ENCODE measurements around the gene MSI2. TPM values are rescaled to one million over a fixed set of nuclear protein-coding genes. Genes with fewer than 3 reads are reported as not detected.

MSI2 gene
- total and polyA plus RNA-seq, 2 experiments from 2014 or later = 18.9 to 41.8 TPM

DNA sequence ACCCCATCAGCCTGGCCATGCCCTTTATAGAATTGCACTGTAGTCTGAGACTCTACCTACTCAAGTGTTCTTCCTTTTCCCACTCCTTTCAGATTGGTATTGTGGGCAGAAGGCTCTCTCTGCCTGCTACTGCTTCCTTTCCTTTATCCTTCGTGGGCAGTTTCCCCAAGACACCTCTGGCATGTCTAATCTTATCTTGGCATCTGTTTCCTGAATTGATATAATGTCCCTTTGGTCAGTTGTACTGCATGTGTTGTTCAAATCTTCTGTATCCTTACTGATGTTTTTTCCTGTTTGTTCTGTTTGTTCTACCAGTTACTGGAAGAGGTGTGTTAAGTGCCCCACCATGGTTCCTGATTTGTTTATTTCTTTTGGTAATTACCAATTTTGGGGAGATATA, 29.5 kb upstream of the MSI2 start:
- H3F3A ChIP-seq (replicated peaks; ENCODE audit: low read depth) = no peaks in the 10 kb centered on the region
- no peaks in the 10 kb centered on the region for H3K79me2 ChIP-seq (replicated peaks; ENCODE audit: insufficient read depth)
- H2AFZ ChIP-seq = no peak overlapping the region
- H3K27me3 ChIP-seq (ENCODE audit: insufficient read depth) = no peaks in the 10 kb centered on the region
- Mint-ChIP-seq H3K36me3 (ENCODE audit: low read depth) (no peaks in the 10 kb centered on the region; the same call in 2 of the 3 replicates), H3K9me3 (peaks cover 5% of the 10 kb centered on the region), H3K4me3 (no peak overlapping the region), H3K4me1 (no peaks in the 10 kb centered on the region), H3K27ac (no peak overlapping the region), H3K27me3 (ENCODE audit: insufficient read depth, low read depth, poor library complexity) (no peaks in the 10 kb centered on the region)
- H3K9me2 ChIP-seq (ENCODE audit: insufficient read depth) = no peaks in the 10 kb centered on the region
- H3K36me3 ChIP-seq (ENCODE audit: insufficient read depth) = peaks cover 3% of the 10 kb centered on the region; the same call in 1 of the 2 replicates
- no peak for DNase-seq (ENCODE audit: low spot score)
- H3K4me1 ChIP-seq (ENCODE audit: insufficient read depth) = no peaks in the 10 kb centered on the region
- no peak for ATAC-seq
- H3K4me3 ChIP-seq = no peak overlapping the region
- no peak overlapping the region for H3K27ac ChIP-seq (ENCODE audit: low read depth)
- no peak overlapping the region for H3K4me2 ChIP-seq
- TF ChIP-seq NANOG (IDR thresholded peaks at IDR 0.05; ENCODE audit: borderline replicate concordance) (no peak), EZH2 (IDR thresholded peaks at IDR 0.05; ENCODE audit: low read depth, unreplicated experiment) (no peak), STAT1 (IDR thresholded peaks at IDR 0.05; ENCODE audit: unreplicated experiment) (no peak), POLR2AphosphoS5 (IDR thresholded peaks at IDR 0.05; ENCODE audit: low read depth) (no peak), CREB1 (CRISPR knock-in tag; IDR thresholded peaks at IDR 0.05; ENCODE audit: low read depth) (no peak), ZNF331 (CRISPR knock-in tag; IDR thresholded peaks at IDR 0.05; ENCODE audit: low read depth) (no peak)
- TF ChIP-seq, protein P1, sequence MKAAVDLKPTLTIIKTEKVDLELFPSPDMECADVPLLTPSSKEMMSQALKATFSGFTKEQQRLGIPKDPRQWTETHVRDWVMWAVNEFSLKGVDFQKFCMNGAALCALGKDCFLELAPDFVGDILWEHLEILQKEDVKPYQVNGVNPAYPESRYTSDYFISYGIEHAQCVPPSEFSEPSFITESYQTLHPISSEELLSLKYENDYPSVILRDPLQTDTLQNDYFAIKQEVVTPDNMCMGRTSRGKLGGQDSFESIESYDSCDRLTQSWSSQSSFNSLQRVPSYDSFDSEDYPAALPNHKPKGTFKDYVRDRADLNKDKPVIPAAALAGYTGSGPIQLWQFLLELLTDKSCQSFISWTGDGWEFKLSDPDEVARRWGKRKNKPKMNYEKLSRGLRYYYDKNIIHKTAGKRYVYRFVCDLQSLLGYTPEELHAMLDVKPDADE (IDR thresholded peaks at IDR 0.05) = no peak
- TF ChIP-seq, protein P2, sequence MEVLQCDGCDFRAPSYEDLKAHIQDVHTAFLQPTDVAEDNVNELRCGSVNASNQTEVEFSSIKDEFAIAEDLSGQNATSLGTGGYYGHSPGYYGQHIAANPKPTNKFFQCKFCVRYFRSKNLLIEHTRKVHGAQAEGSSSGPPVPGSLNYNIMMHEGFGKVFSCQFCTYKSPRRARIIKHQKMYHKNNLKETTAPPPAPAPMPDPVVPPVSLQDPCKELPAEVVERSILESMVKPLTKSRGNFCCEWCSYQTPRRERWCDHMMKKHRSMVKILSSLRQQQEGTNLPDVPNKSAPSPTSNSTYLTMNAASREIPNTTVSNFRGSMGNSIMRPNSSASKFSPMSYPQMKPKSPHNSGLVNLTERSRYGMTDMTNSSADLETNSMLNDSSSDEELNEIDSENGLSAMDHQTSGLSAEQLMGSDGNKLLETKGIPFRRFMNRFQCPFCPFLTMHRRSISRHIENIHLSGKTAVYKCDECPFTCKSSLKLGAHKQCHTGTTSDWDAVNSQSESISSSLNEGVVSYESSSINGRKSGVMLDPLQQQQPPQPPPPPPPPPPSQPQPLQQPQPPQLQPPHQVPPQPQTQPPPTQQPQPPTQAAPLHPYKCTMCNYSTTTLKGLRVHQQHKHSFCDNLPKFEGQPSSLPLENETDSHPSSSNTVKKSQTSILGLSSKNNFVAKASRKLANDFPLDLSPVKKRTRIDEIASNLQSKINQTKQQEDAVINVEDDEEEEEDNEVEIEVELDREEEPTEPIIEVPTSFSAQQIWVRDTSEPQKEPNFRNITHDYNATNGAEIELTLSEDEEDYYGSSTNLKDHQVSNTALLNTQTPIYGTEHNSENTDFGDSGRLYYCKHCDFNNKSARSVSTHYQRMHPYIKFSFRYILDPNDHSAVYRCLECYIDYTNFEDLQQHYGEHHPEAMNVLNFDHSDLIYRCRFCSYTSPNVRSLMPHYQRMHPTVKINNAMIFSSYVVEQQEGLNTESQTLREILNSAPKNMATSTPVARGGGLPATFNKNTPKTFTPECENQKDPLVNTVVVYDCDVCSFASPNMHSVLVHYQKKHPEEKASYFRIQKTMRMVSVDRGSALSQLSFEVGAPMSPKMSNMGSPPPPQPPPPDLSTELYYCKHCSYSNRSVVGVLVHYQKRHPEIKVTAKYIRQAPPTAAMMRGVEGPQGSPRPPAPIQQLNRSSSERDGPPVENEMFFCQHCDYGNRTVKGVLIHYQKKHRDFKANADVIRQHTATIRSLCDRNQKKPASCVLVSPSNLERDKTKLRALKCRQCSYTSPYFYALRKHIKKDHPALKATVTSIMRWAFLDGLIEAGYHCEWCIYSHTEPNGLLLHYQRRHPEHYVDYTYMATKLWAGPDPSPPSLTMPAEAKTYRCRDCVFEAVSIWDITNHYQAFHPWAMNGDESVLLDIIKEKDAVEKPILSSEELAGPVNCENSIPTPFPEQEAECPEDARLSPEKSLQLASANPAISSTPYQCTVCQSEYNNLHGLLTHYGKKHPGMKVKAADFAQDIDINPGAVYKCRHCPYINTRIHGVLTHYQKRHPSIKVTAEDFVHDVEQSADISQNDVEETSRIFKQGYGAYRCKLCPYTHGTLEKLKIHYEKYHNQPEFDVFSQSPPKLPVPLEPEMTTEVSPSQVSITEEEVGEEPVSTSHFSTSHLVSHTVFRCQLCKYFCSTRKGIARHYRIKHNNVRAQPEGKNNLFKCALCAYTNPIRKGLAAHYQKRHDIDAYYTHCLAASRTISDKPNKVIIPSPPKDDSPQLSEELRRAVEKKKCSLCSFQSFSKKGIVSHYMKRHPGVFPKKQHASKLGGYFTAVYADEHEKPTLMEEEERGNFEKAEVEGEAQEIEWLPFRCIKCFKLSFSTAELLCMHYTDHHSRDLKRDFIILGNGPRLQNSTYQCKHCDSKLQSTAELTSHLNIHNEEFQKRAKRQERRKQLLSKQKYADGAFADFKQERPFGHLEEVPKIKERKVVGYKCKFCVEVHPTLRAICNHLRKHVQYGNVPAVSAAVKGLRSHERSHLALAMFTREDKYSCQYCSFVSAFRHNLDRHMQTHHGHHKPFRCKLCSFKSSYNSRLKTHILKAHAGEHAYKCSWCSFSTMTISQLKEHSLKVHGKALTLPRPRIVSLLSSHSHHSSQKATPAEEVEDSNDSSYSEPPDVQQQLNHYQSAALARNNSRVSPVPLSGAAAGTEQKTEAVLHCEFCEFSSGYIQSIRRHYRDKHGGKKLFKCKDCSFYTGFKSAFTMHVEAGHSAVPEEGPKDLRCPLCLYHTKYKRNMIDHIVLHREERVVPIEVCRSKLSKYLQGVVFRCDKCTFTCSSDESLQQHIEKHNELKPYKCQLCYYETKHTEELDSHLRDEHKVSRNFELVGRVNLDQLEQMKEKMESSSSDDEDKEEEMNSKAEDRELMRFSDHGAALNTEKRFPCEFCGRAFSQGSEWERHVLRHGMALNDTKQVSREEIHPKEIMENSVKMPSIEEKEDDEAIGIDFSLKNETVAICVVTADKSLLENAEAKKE (CRISPR knock-in tag; IDR thresholded peaks at IDR 0.05) = no peak
- TF ChIP-seq, protein P3, sequence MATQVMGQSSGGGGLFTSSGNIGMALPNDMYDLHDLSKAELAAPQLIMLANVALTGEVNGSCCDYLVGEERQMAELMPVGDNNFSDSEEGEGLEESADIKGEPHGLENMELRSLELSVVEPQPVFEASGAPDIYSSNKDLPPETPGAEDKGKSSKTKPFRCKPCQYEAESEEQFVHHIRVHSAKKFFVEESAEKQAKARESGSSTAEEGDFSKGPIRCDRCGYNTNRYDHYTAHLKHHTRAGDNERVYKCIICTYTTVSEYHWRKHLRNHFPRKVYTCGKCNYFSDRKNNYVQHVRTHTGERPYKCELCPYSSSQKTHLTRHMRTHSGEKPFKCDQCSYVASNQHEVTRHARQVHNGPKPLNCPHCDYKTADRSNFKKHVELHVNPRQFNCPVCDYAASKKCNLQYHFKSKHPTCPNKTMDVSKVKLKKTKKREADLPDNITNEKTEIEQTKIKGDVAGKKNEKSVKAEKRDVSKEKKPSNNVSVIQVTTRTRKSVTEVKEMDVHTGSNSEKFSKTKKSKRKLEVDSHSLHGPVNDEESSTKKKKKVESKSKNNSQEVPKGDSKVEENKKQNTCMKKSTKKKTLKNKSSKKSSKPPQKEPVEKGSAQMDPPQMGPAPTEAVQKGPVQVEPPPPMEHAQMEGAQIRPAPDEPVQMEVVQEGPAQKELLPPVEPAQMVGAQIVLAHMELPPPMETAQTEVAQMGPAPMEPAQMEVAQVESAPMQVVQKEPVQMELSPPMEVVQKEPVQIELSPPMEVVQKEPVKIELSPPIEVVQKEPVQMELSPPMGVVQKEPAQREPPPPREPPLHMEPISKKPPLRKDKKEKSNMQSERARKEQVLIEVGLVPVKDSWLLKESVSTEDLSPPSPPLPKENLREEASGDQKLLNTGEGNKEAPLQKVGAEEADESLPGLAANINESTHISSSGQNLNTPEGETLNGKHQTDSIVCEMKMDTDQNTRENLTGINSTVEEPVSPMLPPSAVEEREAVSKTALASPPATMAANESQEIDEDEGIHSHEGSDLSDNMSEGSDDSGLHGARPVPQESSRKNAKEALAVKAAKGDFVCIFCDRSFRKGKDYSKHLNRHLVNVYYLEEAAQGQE (IDR thresholded peaks at IDR 0.05; ENCODE audit: unreplicated experiment) = no peak
- TF ChIP-seq, protein P4, sequence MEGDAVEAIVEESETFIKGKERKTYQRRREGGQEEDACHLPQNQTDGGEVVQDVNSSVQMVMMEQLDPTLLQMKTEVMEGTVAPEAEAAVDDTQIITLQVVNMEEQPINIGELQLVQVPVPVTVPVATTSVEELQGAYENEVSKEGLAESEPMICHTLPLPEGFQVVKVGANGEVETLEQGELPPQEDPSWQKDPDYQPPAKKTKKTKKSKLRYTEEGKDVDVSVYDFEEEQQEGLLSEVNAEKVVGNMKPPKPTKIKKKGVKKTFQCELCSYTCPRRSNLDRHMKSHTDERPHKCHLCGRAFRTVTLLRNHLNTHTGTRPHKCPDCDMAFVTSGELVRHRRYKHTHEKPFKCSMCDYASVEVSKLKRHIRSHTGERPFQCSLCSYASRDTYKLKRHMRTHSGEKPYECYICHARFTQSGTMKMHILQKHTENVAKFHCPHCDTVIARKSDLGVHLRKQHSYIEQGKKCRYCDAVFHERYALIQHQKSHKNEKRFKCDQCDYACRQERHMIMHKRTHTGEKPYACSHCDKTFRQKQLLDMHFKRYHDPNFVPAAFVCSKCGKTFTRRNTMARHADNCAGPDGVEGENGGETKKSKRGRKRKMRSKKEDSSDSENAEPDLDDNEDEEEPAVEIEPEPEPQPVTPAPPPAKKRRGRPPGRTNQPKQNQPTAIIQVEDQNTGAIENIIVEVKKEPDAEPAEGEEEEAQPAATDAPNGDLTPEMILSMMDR (conservative IDR thresholded peaks at IDR 0.05; ENCODE audit: low read depth in 2 of 2) = no peak
- H4K20me1 ChIP-seq (replicated peaks; ENCODE audit: insufficient read depth) = no peaks in the 10 kb centered on the region

Data from GM23338 (cell line).